Stimulated activated CD4-positive, alpha-beta T cell treated with anti-CD3 and anti-CD28 coated beads, TNF-alpha, amount 100 ng/mL, for 48 hours (primary cell): ENCODE results near the gene BIN2.
"Not testable (repeated sequence)": the region's sequence is repeated elsewhere in the genome, so short reads cannot be mapped to it uniquely, and the experiment has no call there.

Experiments
- DNase-seq, 3 donors: peaks; one replicate each; pipeline ENCODE4 v3.0.0-alpha.2; 2020; ENCODE audit warnings: low read depth in 3 of 3

BIN2 gene

GRCh38 chr12:51311389-51311788 lies 12.6 kb downstream of the BIN2 start:
- no peak for DNase-seq

- no peak for DNase-seq
Observed at GRCh38 chr12:51307655-51308593, 16.1 kb downstream of the BIN2 start.

GRCh38 chr12:51306507-51306906 lies 17.5 kb downstream of the BIN2 start:
- no peak for DNase-seq

- DNase-seq, result not testable (repeated sequence)
Observed at GRCh38 chr12:51300768-51301167, 23.2 kb downstream of the BIN2 start.

GRCh38 chr12:51295651-51296050 lies 28.3 kb downstream of the BIN2 start:
- DNase-seq, result no peak

GRCh38 chr12:51294097-51294496 lies 29.9 kb downstream of the BIN2 start:
- DNase-seq, result not testable (repeated sequence)

GRCh38 chr12:51293696-51294095 lies 30.3 kb downstream of the BIN2 start:
- DNase-seq, result no peak

- DNase-seq, result not testable (repeated sequence)
Observed at GRCh38 chr12:51291603-51292513, 32.1 kb downstream of the BIN2 start.

- DNase-seq, result no peak
Observed at GRCh38 chr12:51285843-51286242, 38.1 kb downstream of the BIN2 start.

GRCh38 chr12:51281202-51281924 lies 42.6 kb downstream of the BIN2 start:
- no peak for DNase-seq

GRCh38 chr12:51275088-51275487 lies 48.9 kb downstream of the BIN2 start:
- no peak for DNase-seq

- not testable (repeated sequence) for DNase-seq
Observed at GRCh38 chr12:51272810-51273209, 51.2 kb downstream of the BIN2 start.

- DNase-seq, result no peak
Observed at GRCh38 chr12:51270951-51271518, 52.9 kb downstream of the BIN2 start.

- DNase-seq, result peak in 1 of 3 donors; percentile 30
Observed at GRCh38 chr12:51270067-51270950, 53.7 kb downstream of the BIN2 start, which contains the start of gene SMAGP. SMAGP (minus strand) TSS chr12:51270415; CDS start chr12:51269278, 1,137 bp downstream.

GRCh38 chr12:51269174-51270066 lies 54.6 kb downstream of the BIN2 start:
- DNase-seq, result peak in 1 of 3 donors; percentile 51

- DNase-seq, result no peak
Observed at GRCh38 chr12:51265024-51265423, 59.0 kb downstream of the BIN2 start.

GRCh38 chr12:51264297-51264696 lies 59.7 kb downstream of the BIN2 start:
- DNase-seq, result no peak

GRCh38 chr12:51263341-51263740 lies 60.6 kb downstream of the BIN2 start:
- DNase-seq, result no peak

- DNase-seq, result no peak
Observed at GRCh38 chr12:51262758-51263177, 61.2 kb downstream of the BIN2 start.
